ENCODE data around the gene PSMB2. TPM values are rescaled to one million over a fixed set of nuclear protein-coding genes. Genes with fewer than 3 reads are reported as not detected.

The PSMB2 gene
- total RNA-seq, 1 donor from 2014 or later: 39.3 TPM

- DNase-seq (ENCODE audit: low spot score): no peak
- ATAC-seq: no peak
These were observed 2.9 kb upstream of the PSMB2 start for GRCh38 chr1:35644204-35644603.

- no peak for DNase-seq (ENCODE audit: low spot score)
- ATAC-seq: no peak
These were observed 1.2 kb upstream of the PSMB2 start for GRCh38 chr1:35642471-35642955.

- no peak for DNase-seq (ENCODE audit: low spot score)
- peak; percentile 5 for ATAC-seq
These were observed 720 bp downstream of the PSMB2 start for GRCh38 chr1:35640380-35641232.

DNA sequence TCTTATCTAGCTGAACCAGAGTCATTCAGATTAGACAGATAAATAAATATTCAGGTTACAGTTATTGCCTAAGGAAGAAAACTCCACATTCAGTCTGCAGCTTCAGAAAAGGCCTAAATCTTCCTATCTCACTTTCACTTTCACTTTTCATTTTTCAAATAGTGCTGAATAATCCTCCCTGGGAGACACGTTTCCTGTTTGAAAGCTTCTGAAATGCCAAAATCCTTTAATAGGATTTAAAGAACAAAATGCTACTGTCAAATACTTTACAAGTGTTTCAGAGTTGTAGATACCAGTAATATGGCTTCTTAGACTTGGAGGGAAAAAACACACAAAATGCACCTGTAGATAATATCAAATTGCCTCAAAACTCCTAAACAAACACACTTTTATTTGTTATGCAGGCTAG is 3.9 kb downstream of the PSMB2 start:
- ATAC-seq (peak; percentile 33), DNase-seq (ENCODE audit: low spot score) (no peak)

DNA sequence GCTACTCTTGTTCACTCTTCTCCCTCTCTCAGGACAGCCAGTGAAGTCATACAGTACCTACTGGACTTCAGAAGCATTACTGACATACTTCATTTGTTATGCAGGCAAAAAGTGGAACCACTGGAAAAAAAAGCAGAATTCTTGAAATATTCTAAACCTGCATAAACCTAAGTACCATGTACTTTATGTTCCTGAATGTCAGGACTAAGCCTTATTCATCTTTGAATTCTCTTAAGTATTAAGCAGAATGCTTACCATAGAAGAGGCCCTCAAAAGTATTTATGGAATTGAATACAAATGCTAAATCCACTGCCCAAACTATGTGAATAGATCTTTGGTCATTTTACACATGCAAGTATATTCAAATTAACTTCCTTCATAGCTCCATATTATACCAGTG is 7.8 kb downstream of the PSMB2 start:
- no peak for DNase-seq (ENCODE audit: low spot score)
- ATAC-seq: no peak

GRCh38 chr1:35631396-35631795 is 9.9 kb downstream of the PSMB2 start:
- DNase-seq (ENCODE audit: low spot score) (no peak), ATAC-seq (no peak)

- DNase-seq (ENCODE audit: low spot score): no peak
- peak; percentile 48 for ATAC-seq
These were observed 12.3 kb downstream of the PSMB2 start for GRCh38 chr1:35629051-35629450.

DNA sequence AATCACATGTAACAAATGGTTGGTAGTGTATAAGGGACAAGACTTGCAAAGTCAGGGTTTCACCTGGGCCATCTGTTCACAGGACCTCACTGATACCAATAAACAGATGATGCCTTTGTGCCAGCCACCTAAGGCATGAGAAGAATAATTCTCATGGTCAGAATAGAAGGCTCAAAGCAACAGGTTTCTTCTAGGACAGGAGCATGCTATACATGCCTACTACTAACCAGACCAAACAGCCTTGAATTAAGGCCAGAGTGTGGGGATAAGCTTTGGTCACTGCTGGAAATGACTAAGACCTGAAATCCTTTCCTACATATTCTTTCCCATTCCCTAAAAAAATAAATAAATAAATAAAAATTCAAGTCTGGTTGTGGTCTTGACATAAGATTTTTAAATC is 17.5 kb downstream of the PSMB2 start:
- no peak for ATAC-seq

GRCh38 chr1:35622510-35623178 is 18.7 kb downstream of the PSMB2 start:
- DNase-seq (ENCODE audit: low spot score) (no peak), ATAC-seq (no peak)

More for the DNA sequence above, 17.5 kb downstream of the PSMB2 start:
- DNase-seq (ENCODE audit: low spot score): no peak

- ATAC-seq: no peak
- no peak for DNase-seq (ENCODE audit: low spot score)
These were observed 21.8 kb downstream of the PSMB2 start for GRCh38 chr1:35619237-35620121.

DNA sequence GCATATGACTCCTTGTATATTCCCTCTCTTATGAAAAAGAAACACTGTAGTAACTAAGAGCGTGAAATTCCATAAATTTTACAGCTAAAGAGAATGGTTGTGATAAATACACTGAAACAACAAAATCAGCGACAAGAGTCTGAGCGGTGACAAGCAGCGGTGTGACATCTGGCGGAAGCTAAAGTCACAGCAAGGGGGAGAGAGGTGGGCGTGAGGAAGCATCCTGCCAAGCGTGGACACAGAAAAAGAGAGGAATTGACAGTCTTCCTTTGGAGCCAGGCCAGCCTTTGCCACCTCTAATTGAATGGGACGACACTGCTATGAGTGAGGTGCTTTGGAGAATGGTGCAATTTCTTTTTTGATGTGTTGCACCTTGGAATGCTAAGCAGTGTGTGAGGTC is 25.9 kb downstream of the PSMB2 start:
- ATAC-seq: no peak
- DNase-seq (ENCODE audit: low spot score): no peak

DNA sequence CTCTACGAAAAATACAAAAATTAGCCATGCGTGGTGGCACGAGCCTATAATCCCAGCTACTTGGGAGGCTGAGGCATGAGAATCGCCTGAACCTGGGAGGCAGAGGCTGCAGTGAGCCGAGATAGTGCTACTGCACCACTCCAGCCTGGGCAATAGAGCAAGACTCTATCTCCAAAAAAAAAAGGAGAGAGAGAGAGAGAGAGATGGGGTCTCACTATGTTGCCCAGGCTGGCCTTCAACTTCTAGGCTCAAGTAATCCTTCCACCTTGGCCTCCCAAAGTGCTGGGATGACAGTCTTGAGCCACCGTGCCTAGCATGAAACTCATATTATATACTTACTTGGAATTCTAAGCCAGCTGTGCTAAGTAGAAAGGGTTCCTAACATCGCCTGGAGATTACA is 29.7 kb downstream of the PSMB2 start:
- no peak for ATAC-seq
- no peak for DNase-seq (ENCODE audit: low spot score)

DNA sequence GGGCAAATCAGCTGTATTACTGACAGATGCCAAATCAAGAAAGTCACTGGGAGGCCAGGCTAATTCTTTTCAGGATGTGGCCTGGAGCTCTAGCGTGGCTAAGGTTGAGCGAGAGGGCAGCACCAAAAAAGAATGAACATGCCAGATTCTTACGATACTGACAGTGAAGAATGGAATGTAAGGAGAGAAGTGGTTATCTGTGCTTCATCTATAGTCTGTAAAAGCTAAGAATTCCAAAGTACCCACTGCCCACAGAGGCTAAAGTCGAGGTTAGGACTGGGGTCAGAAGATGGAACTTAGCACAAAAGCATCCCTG is 35.5 kb downstream of the PSMB2 start:
- ATAC-seq: no peak
- DNase-seq (ENCODE audit: low spot score): no peak

- ATAC-seq (no peak), DNase-seq (ENCODE audit: low spot score) (no peak)
These were observed 36.1 kb downstream of the PSMB2 start for GRCh38 chr1:35605071-35605866.

GRCh38 chr1:35603941-35604340 is 37.4 kb downstream of the PSMB2 start:
- DNase-seq (ENCODE audit: low spot score) (no peak), ATAC-seq (no peak)

- ATAC-seq (no peak), DNase-seq (ENCODE audit: low spot score) (no peak)
These were observed 37.9 kb downstream of the PSMB2 start for GRCh38 chr1:35603468-35603867.

DNA sequence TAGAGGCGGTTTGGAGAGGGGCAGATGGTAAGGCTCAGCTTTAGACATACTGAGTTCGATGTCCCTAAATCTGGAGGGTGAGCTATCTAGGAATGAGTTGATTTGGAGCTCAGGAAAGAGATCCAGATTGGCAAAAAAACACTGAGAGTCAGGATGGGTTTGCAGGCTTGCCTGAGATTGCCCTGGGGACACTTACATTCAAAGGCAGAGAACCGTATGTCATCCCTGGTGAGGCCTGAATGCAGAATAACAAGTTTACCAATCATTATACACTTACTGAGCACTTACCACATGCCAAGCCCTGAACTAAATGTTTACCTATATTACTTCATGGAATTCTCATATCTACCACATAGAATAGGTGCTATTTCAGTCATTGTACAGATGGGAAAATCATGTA is 40.7 kb downstream of the PSMB2 start:
- ATAC-seq (no peak), DNase-seq (ENCODE audit: low spot score) (no peak)

- ATAC-seq (no peak), DNase-seq (ENCODE audit: low spot score) (no peak)
These were observed 41.9 kb downstream of the PSMB2 start for GRCh38 chr1:35599411-35599810.

DNA sequence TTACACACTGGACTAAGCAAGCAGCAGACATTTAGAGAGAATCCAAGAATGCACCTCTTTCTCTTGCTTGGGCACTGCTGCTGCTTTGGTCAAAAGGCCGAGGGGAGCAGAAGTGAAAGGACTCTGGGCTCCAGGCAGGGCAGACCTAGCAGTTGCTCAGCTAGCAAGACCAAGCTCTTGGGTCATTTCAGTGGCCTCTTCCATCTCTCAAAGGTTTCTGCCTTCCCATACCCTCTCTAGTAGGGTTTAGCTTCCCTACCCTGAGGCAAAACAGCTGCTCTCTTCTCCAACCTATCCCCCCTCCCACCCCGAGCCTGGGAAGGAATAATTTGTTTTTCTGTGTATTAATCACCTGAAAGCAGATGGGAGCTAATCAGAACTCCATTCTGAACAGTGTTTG is 42.4 kb downstream of the PSMB2 start:
- ATAC-seq: no peak
- DNase-seq (ENCODE audit: low spot score): no peak

DNA sequence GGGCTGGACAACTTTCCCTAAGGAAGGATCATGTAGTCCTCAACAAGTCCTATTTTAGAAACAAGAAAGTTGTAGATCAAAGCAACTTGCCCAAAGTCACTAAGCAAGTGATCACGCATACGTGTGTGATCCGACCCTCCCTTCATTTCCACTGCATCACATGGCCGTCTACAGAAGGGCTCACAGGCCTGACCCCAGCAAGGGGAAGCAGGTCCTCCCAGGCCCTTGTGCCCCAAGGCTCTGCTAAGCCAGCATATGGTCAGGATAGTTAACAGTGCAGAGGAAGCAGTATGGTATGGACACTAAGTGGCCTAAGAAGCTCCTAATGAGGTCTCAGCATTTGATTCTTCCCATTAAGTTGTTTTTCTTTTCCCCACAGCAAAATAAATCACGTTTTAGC is 43.5 kb downstream of the PSMB2 start:
- ATAC-seq (no peak), DNase-seq (ENCODE audit: low spot score) (no peak)

DNA sequence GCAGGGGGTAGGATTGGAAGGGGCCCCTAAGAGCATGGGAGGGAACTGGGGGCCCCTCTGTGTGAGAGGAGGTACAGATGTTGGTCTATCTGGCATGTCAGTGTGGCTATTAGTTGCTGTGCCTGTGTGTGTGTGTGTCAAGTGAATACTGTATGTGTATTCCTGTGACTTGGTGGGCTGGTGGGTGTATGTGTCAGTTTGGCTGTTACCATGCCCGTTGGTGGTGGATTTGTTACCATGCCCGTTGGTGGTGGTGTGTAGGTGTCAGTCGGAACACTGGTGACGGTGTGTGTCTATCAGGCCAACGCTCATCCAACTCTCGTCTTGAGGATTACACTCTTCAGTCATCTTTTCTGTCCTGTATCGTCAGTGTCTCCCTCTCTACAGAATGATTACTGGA is 45.6 kb downstream of the PSMB2 start:
- DNase-seq (ENCODE audit: low spot score) (no peak), ATAC-seq (peak; percentile 28)

Data from left lobe of liver (tissue), 2 donors.